GM13976 (cell line): Measurements from ENCODE around the gene MYL4.
A peak's percentile ranks its signal among the peaks of the same experiment; 100 is the strongest.

ENCODE experiments used
- DNase-seq: peaks from one replicate; pipeline ENCODE4 v3.0.0; 2012; ENCODE audit warnings: low spot score
- in situ Hi-C: fragments of 300-500 bp; cut with MboI; formaldehyde crosslinking; loops from one replicate; pipeline ENCODE4 v1.12.0; 2022; ENCODE audit warnings: low sequenced_read_pairs, mixed read lengths, inconsistent platforms; ENCODE audit not compliant: unreplicated experiment
- TF ChIP-seq, protein P1 (sequence below): IDR thresholded peaks from 2 replicates; pipeline ENCODE4 v1.5.1; 2012; ENCODE audit warnings: borderline replicate concordance, mild to moderate bottlenecking; ENCODE audit not compliant: insufficient read depth; ENCODE audit errors: extremely low read depth, missing control alignments, control extremely low read depth

The MYL4 gene

DNA sequence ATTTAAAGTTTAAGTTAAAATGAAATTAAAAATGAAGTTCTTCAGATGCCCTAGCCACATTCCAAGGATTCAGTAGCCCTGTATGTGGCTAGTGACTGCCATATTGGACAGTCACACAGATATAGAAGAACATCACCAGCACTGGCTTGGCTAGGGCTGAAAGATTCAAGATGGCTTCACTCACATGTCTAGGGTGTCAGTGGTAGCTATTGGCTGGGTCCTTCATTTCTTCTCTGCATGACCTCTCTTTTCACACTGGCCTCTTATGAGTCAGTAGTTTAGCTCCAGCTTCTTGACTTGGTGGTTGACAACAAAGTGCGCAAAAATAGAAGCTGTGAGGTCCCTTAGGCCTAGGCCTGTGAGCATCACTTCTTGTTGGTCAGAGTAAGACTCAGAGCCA is 18.4 kb upstream of the MYL4 start:
- in situ Hi-C loops = no loop called here
- DNase-seq = no peak
- TF ChIP-seq, protein P1, sequence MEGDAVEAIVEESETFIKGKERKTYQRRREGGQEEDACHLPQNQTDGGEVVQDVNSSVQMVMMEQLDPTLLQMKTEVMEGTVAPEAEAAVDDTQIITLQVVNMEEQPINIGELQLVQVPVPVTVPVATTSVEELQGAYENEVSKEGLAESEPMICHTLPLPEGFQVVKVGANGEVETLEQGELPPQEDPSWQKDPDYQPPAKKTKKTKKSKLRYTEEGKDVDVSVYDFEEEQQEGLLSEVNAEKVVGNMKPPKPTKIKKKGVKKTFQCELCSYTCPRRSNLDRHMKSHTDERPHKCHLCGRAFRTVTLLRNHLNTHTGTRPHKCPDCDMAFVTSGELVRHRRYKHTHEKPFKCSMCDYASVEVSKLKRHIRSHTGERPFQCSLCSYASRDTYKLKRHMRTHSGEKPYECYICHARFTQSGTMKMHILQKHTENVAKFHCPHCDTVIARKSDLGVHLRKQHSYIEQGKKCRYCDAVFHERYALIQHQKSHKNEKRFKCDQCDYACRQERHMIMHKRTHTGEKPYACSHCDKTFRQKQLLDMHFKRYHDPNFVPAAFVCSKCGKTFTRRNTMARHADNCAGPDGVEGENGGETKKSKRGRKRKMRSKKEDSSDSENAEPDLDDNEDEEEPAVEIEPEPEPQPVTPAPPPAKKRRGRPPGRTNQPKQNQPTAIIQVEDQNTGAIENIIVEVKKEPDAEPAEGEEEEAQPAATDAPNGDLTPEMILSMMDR = no peak

DNA sequence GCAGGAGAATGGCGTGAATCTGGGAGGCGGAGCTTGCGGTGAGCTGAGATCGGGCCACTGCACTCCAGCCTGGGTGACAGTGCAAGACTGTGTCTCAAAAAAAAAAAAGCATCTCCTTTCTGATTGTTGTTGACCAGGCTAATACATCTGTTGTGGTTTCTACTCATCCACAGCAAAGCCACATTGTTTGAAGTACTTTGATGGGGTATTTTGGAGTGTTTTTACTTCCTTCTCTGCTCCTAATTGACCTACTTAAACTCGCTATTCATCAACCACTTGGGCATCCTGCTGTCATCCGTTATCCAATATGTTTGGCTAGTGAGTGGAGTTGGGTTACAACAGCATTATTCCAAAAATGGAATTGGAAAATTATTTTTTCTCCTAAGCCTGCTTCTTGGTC is 16.6 kb upstream of the MYL4 start:
- no peak for DNase-seq
- TF ChIP-seq, protein P1 = no peak
- in situ Hi-C loops = no loop called here

DNA sequence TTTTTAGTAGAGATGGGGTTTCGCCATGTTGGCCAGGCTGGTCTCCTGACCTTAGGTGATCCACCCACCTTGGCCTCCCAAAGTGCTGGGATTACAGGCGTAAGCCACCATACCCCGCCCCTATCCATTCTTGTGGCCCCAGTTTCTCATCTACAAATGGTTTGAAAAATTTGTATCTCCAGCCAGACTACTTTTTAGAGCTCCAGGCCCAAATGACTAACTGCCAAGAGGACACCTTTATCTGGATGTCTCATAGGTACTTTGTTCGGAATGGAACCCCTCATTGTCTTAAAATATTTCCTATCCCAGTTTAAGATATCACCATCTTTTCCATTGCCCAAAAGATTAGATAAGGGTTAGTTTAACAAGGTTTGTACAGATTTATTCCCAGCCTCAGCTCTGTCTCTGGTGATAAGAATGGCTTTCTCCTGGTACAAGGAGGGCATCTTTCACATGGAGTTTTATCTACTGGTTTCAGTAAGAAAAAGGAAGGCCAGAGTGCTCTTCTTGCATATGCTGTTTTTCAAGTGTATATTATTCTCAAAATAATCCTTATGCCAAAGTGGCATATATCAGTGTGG is 15.1 kb upstream of the MYL4 start:
- in situ Hi-C loops = no loop called here
- TF ChIP-seq, protein P1 = no peak
- DNase-seq = no peak

DNA sequence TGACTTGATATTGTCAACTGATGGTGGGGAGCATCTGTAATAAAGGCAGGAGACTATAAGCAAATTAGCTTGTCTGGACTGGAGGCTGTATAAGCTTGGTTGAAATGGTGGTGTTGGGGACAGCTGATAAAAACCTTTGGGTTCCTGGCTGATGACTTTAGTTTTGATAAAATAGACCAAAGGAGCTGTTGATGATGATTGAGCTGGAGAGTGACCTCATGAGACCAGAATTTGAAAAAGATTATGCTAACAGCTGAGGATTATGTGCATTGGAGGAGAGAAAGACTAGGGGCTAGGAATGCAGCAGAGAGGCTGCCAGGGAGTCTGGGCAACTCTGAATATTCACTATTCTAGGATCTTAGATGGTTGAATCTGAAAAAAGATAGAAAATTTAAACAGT is 11.3 kb upstream of the MYL4 start:
- TF ChIP-seq, protein P1 = no peak
- in situ Hi-C loops = no loop called here
- DNase-seq = no peak

DNA sequence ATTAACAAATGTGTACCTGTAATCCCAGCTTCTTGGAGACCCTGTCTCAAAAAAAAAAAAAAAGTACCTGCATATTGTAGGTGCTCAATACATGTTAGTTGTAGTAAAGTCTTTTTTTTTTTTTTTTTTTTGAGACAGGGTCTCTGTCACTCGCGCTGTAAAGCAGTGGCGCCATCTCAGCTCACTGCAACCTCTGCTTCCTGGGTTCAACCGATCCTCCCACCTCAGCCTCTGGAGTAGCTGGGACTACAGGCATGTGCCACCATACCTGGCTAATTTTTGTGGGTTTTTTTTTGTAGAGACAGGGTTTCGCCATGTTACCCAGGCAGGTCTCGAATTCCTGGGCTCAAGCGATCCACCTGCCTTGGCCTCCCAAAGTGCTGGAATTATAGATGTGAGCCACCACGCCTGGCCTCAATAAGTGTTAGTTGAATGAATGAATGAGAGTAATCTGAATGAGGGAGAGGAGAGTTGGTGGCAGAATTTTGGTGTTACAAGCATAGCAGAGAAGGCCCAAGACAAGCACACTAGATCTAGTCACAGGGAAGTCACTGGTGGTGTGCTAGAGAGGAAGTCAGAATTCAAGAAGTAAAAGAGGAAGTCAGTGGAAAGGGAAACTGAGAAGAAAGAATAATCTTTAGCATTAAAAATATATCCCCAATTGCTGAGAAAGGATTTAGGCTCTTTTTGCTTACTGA is 9.4 kb upstream of the MYL4 start:
- in situ Hi-C loops = no loop called here
- peak; percentile 42 for DNase-seq
- TF ChIP-seq, protein P1 = no peak

DNA sequence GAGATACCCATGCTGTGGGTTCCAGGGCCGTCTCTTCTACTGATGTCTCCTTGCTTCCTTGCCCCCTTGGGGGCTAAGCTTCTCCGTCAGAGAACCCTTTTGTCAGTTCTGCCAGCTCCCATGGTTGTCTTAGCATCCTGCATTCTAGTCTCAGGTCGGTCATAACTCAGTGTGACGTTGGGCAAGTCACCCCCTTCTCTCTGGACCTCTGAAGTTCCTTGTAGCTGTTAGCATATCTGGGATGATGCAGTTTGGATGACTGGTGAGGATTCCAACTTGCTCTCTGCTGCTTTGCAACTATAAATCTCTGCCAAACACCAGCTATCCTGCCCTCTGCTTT is 8.9 kb upstream of the MYL4 start:
- TF ChIP-seq, protein P1 = no peak
- in situ Hi-C loops = no loop called here

More for the DNA sequence above, 8.9 kb upstream of the MYL4 start:
- DNase-seq = no peak
